Measurements from ENCODE around the gene ZDHHC1.
"Not testable (repeated sequence)": the region's sequence is repeated elsewhere in the genome, so short reads cannot be mapped to it uniquely, and the experiment has no call there.

Gene ZDHHC1

GRCh38 chr16:67372664-67373063, 43.6 kb downstream of the ZDHHC1 start:
- H3K4me3 ChIP-seq (ENCODE audit: low read depth, low read length): no peak overlapping the region
- no peak for TF ChIP-seq CTCF (IDR thresholded peaks at IDR 0.05; ENCODE audit: borderline replicate concordance, insufficient read depth, low read depth, low read length)

DNA sequence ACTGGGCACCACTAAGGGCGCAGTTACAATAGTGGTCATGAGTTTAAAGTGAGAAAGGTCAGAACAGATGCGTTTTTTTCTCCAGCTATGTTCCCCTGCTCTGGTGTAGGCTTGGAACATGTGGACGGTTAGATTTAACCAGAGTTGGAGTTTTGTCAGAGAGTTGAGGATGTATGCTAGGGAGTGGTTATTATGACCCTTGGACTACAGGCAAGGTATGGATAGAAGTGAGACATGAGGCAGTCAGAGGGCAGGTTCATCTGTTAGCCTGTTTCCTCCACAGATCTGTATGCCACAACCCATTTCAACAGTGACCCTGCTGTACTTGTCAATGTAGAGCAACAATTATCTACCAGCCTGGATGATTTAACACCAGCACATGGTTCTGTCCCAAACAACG, 45.6 kb downstream of the ZDHHC1 start:
- TF ChIP-seq CTCF (IDR thresholded peaks at IDR 0.05; ENCODE audit: borderline replicate concordance, insufficient read depth, low read depth, low read length): no peak
- H3K4me3 ChIP-seq (ENCODE audit: low read depth, low read length): no peak overlapping the region

GRCh38 chr16:67364600-67365235, 51.6 kb downstream of the ZDHHC1 start:
- H3K4me3 ChIP-seq (ENCODE audit: low read depth, low read length): no peak overlapping the region
- TF ChIP-seq CTCF (IDR thresholded peaks at IDR 0.05; ENCODE audit: borderline replicate concordance, insufficient read depth, low read depth, low read length): no peak

- TF ChIP-seq CTCF (IDR thresholded peaks at IDR 0.05; ENCODE audit: borderline replicate concordance, insufficient read depth, low read depth, low read length): no peak
- H3K4me3 ChIP-seq (ENCODE audit: low read depth, low read length): no peak overlapping the region
These were observed 55.2 kb downstream of the ZDHHC1 start for GRCh38 chr16:67361038-67361437.

- not testable (repeated sequence) for H3K4me3 ChIP-seq (ENCODE audit: low read depth, low read length)
These were observed 56.6 kb downstream of the ZDHHC1 start for GRCh38 chr16:67359540-67360269.

DNA sequence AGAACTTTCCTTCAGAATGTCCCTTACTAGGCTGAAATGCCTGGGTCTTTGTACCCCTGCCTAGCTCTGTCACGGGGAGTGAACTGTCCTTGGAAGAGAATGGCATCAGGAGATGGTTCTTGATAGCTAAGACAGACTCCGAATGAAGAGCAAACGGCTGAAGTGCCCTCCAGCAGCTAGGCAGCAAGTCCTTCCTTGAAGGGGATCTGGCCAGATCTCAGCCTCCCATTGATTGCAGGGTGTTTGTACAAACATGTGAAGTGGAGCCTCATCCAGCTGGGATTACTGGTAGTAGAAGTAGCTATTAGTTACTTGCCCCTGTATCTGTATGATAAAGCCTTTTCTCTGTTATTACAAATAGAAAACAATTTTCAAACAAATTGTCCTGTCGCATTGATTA, 58.7 kb downstream of the ZDHHC1 start:
- H3K4me3 ChIP-seq (ENCODE audit: low read depth, low read length): no peak overlapping the region
- no peak for TF ChIP-seq CTCF (IDR thresholded peaks at IDR 0.05; ENCODE audit: borderline replicate concordance, insufficient read depth, low read depth, low read length)

- no peak overlapping the region for H3K4me3 ChIP-seq (ENCODE audit: low read depth, low read length)
- TF ChIP-seq CTCF (IDR thresholded peaks at IDR 0.05; ENCODE audit: borderline replicate concordance, insufficient read depth, low read depth, low read length): no peak
These were observed 59.9 kb downstream of the ZDHHC1 start for GRCh38 chr16:67356396-67356795.

DNA sequence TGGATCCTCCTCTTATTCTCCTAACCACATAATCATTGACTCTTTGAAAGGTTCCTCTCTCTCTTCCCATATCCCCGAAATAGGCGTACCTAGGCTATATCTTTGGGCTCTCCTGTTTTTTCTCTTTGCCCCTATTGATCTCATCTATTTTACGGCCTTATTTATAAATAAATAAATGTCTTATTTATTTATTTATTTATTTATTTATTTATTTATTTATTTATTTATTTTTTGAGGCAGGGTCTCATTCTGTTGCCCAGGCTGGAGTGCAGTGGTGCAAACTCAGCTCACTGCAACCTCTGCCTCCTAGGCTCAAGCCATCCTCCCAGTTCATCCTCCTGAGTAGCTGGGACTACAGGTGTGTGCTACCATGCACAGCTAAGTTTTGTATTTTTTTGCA, 63.8 kb downstream of the ZDHHC1 start:
- H3K4me3 ChIP-seq (ENCODE audit: low read depth, low read length): not testable (repeated sequence)
